Cardiac fibroblast (primary cell): ENCODE results near the gene CGB1.

Experiments
- DNase-seq, 2 donors: peaks; one replicate each; pipeline versions ENCODE4 v3.0.0 to v3.0.0-alpha.2; 2010; ENCODE audit warnings: low read depth in 2 of 2
- H3K4me3 ChIP-seq, 2 donors: replicated peaks in 1 of 2; 1 replicate in 1 of 2; 2 replicates in 1 of 2; pipeline ENCODE4 v1.5.1; 2011; ENCODE audit warnings: low read depth in 2 of 2, low read length in 2 of 2, mild to moderate bottlenecking in 2 of 2, moderate library complexity in 1 of 2
- CTCF ChIP-seq: IDR thresholded peaks from one replicate; pipeline ENCODE4 v1.5.1; 2011; ENCODE audit warnings: low read depth, mild to moderate bottlenecking, low read length, inconsistent platforms

Gene CGB1

DNA sequence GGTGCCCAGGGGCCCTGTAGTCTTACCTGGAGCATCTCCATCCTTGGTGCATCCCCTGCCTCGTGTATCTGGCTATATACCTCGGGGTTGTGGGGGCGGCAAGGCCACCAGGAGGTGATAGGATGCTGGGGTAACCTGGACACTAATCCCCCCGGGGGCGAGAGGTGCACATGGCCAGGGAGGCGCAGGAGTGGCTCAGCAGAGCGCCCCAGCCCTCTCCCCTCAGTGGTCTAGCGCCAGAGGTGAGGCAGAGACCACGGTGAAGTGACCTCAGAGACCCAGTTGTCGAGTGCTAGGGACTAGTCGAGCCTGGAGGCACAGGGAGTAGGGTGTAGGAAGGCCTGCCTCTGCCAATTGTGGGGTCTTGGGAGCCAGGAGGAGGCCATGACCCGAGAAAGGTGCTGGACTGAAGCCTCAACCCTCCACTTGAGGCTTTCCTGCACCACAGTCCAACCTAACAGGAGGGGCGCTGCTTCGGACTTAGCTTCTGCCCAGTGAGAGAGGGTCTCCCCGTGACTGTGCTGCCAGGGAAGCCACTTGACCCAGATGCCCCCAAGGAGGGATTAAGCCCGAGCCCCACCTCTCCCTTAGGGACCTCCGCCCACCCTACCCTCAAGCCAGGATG lies 19.5 kb downstream of the CGB1 start, which contains the start of gene LHB:
Gene LHB (minus strand): TSS at position 51 of the 625 bp plus-strand sequence. CDS start 10 bp downstream, at position 41.
- TF ChIP-seq CTCF = no peak
- H3K4me3 ChIP-seq = peak within 1 kb of the TSS; percentile 33 to 45
- no peak for DNase-seq

GRCh38 chr19:49016067-49016839 lies 20.4 kb downstream of the CGB1 start:
- no peak for TF ChIP-seq CTCF
- H3K4me3 ChIP-seq = no peak overlapping the region
- no peak for DNase-seq

DNA sequence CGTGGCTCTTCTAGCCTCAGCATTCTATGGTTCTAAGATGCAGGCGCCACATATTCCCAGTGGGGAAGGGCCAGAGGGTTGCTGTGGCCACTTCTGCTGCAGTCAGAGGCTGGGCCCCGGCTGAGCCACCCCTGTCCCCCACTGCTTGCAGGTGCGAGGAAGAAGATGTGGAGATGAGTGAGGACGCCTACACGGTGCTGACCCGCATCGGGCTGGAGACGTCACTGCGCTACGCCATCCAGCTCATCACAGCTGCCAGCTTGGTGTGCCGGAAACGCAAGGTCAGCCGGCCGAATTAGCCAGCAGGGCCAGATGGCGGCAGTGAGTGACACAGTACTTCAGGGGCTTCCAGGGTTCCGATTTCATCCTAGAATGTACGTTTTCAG lies 21.8 kb downstream of the CGB1 start:
- no peak for TF ChIP-seq CTCF
- H3K4me3 ChIP-seq = no peak overlapping the region
- DNase-seq = no peak

- no peak overlapping the region for H3K4me3 ChIP-seq
- DNase-seq = peak in 1 of 2 donors; percentile 42
- no peak for TF ChIP-seq CTCF
Observed at GRCh38 chr19:49014123-49014869, 22.4 kb downstream of the CGB1 start.

GRCh38 chr19:49011194-49011593 lies 25.5 kb downstream of the CGB1 start:
- DNase-seq = no peak
- no peak overlapping the region for H3K4me3 ChIP-seq

GRCh38 chr19:49010453-49010852 lies 26.2 kb downstream of the CGB1 start:
- H3K4me3 ChIP-seq = no peak overlapping the region
- no peak for TF ChIP-seq CTCF
- no peak for DNase-seq

More at GRCh38 chr19:49011194-49011593, 25.5 kb downstream of the CGB1 start:
- TF ChIP-seq CTCF = no peak
